NT2/D1 (cell line): ENCODE data around the gene TBCD.
"Not testable (repeated sequence)": the region's sequence is repeated elsewhere in the genome, so short reads cannot be mapped to it uniquely, and the experiment has no call there.

Experiments
- SUZ12 ChIP-seq: IDR thresholded peaks from 2 replicates; pipeline ENCODE4 v1.6.1; 2011; ENCODE audit not compliant: insufficient read length, insufficient read depth; ENCODE audit errors: extremely low read depth
- YY1 ChIP-seq: IDR thresholded peaks from 2 replicates; pipeline ENCODE4 v1.6.1; 2011; ENCODE audit not compliant: insufficient read length, insufficient read depth

DNA sequence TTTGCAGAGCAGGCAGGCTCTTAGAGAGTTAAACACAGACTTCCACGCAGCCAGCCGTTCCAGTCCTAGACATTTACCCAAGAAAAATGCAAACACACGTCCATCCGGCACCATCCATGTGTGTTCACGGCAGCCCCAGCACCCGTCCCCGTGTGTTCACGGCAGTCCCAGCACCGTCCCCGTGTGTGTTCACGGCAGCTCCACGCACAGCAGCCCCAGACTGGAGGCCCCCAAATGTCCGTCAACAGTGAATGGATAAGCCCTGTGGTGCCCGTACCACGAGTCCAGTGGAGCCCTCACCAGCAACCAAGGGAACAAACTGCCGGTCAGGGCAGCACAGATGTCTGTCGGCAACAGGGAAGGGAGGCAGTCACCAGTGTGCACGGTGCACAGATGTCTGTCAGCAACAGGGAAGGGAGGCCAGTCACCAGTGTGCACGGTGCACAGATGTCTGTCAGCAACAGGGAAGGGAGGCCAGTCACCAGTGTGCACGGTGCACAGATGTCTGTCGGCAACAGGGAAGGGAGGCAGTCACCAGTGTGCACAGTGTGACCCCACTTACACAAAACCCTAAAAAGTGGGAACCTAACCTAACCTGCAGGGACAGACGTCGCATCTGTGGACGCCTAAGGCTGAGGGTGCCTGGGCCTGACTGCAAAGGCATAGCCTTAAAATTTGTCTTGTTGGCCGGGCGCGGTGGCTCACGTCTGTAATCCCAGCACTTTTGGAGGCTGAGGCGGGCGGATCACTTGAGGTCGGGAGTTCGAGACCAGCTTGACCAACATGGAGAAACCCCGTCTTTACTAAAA, 216.4 kb downstream of the TBCD start:
- not testable (repeated sequence) for TF ChIP-seq SUZ12, YY1
